ENCODE results near the gene ZFYVE16. TPM values are rescaled to one million over a fixed set of nuclear protein-coding genes. Genes with fewer than 3 reads are reported as not detected.

Gene ZFYVE16
- total RNA-seq, 1 donor from 2014 or later: 80.5 TPM

DNA sequence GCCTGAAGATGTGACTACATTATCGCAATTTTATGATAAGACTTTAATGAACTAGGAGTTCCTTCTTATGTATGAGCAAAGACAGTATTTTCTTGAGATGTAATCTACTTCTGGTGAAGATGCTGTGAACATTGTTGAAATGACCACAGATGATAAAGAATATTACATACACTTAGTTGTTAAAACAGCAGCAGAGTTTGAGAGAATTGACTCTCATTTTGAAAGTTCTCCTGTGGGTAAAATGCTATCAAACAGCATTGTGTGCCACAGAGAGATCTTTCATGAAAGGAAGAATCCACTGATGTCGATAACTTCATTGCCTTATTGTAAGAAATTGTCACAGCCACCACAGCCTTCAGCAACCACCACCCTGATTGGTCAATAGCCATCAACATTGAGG is 88.0 kb downstream of the ZFYVE16 start:
- Mint-ChIP-seq H3K36me3 (ENCODE audit: low read depth, unreplicated experiment) (no peaks in the 10 kb centered on the region), H3K4me3 (ENCODE audit: unreplicated experiment) (no peak overlapping the region), H3K4me1 (ENCODE audit: unreplicated experiment) (no peaks in the 10 kb centered on the region), H3K27ac (ENCODE audit: unreplicated experiment) (no peak overlapping the region), H3K9me3 (ENCODE audit: unreplicated experiment) (no peaks in the 10 kb centered on the region), H3K27me3 (ENCODE audit: unreplicated experiment) (no peaks in the 10 kb centered on the region)
- DNase-seq (ENCODE audit: low spot score): no peak
- TF ChIP-seq, protein P1, sequence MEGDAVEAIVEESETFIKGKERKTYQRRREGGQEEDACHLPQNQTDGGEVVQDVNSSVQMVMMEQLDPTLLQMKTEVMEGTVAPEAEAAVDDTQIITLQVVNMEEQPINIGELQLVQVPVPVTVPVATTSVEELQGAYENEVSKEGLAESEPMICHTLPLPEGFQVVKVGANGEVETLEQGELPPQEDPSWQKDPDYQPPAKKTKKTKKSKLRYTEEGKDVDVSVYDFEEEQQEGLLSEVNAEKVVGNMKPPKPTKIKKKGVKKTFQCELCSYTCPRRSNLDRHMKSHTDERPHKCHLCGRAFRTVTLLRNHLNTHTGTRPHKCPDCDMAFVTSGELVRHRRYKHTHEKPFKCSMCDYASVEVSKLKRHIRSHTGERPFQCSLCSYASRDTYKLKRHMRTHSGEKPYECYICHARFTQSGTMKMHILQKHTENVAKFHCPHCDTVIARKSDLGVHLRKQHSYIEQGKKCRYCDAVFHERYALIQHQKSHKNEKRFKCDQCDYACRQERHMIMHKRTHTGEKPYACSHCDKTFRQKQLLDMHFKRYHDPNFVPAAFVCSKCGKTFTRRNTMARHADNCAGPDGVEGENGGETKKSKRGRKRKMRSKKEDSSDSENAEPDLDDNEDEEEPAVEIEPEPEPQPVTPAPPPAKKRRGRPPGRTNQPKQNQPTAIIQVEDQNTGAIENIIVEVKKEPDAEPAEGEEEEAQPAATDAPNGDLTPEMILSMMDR (IDR thresholded peaks at IDR 0.05; ENCODE audit: unreplicated experiment): no peak

DNA sequence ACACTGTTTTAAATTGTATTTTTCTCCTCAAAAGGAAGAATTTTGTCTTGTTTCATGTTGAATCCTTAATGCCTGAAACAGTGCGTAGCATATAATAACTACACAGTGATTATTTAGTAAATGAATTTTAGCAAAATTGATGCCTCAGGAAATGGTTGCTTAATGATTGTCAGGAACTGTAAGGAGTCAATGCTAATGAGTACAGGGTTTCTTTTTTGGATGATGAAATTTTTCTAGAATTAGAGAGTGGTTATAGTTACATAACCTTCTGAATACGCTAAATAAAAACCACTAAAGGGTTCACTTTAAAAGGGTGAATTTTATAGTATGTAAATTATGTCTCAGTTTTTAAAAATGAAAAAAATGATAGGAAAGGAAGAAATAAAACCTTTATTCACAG is 94.9 kb downstream of the ZFYVE16 start:
- no peak for DNase-seq (ENCODE audit: low spot score)
- Mint-ChIP-seq H3K9me3 (ENCODE audit: unreplicated experiment) (no peaks in the 10 kb centered on the region), H3K36me3 (ENCODE audit: low read depth, unreplicated experiment) (no peaks in the 10 kb centered on the region), H3K27ac (ENCODE audit: unreplicated experiment) (no peak overlapping the region), H3K4me3 (ENCODE audit: unreplicated experiment) (no peak overlapping the region), H3K27me3 (ENCODE audit: unreplicated experiment) (no peaks in the 10 kb centered on the region), H3K4me1 (ENCODE audit: unreplicated experiment) (peaks cover 1% of the 10 kb centered on the region)
- TF ChIP-seq, protein P1 (IDR thresholded peaks at IDR 0.05; ENCODE audit: unreplicated experiment): no peak

DNA sequence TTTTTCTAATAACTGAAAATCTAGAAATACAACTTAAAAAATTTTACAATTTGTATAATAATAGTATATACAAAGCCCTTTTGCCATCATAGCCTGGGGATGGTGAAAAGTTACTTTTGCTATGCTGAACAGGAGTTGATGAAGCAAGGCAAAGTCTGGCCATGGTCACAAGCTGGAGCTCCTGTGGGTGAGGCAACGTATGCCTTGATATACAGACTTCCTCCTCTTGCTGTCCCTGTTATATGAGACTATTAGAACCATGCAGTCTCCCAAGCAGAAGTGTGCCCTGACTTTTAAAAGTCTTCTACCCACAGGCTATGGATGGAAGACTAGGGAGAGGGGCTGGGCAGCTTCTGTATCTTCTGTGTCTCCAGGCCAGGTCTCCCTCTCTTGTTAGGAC is 95.8 kb downstream of the ZFYVE16 start:
- H3K27me3 Mint-ChIP-seq (ENCODE audit: unreplicated experiment): no peaks in the 10 kb centered on the region
- TF ChIP-seq, protein P1 (IDR thresholded peaks at IDR 0.05; ENCODE audit: unreplicated experiment): no peak
- no peak for DNase-seq (ENCODE audit: low spot score)
- no peak overlapping the region for H3K27ac Mint-ChIP-seq (ENCODE audit: unreplicated experiment)
- H3K4me1 Mint-ChIP-seq (ENCODE audit: unreplicated experiment): peaks cover 3% of the 10 kb centered on the region
- no peaks in the 10 kb centered on the region for H3K9me3 Mint-ChIP-seq (ENCODE audit: unreplicated experiment)
- H3K36me3 Mint-ChIP-seq (ENCODE audit: low read depth, unreplicated experiment): no peaks in the 10 kb centered on the region
- no peak overlapping the region for H3K4me3 Mint-ChIP-seq (ENCODE audit: unreplicated experiment)

DNA sequence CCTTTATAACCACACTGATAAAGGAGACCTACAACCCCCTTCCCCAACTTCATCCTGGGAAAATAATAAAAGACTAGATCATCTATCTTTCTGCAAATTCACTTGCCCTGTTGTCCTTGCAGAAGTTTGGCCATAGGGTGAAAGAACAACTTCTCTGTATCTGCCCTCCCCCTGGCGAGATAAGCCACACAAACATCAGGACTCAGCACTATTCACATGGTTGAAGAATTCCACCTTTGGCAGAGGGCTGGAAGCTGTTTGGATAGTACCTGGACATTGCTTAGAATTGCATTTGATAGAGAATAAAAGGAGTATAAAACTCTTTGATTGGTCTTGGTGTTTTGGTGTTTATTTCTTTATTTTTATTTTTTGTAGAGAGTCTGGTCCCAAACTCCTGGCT is 97.0 kb downstream of the ZFYVE16 start:
- Mint-ChIP-seq H3K27ac (ENCODE audit: unreplicated experiment) (no peak overlapping the region), H3K4me3 (ENCODE audit: unreplicated experiment) (no peak overlapping the region), H3K4me1 (ENCODE audit: unreplicated experiment) (peaks cover 3% of the 10 kb centered on the region), H3K27me3 (ENCODE audit: unreplicated experiment) (no peaks in the 10 kb centered on the region), H3K9me3 (ENCODE audit: unreplicated experiment) (no peaks in the 10 kb centered on the region), H3K36me3 (ENCODE audit: low read depth, unreplicated experiment) (no peaks in the 10 kb centered on the region)
- DNase-seq (ENCODE audit: low spot score): no peak
- TF ChIP-seq, protein P1 (IDR thresholded peaks at IDR 0.05; ENCODE audit: unreplicated experiment): no peak

DNA sequence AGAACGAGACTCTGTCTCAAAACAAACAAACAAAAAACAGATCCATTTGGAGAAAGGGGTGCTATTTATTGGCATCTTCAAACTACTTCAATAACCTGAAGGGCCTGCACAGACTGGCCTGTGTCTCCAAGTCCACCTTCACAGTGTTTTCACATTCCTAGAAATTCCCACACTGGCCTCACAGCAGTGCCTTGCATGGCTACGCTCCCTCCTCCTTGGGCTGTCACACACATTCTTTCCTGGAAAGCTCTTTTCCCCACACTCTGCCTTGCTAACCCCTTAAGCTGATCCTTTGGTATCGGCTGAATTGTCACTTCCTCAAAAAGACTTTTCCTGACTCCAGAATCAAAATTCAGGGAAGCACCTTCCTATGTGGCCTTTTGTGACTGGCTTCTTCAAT is 99.8 kb downstream of the ZFYVE16 start:
- TF ChIP-seq, protein P1 (IDR thresholded peaks at IDR 0.05; ENCODE audit: unreplicated experiment): no peak
- Mint-ChIP-seq H3K4me3 (ENCODE audit: unreplicated experiment) (no peak overlapping the region), H3K27me3 (ENCODE audit: unreplicated experiment) (no peaks in the 10 kb centered on the region), H3K4me1 (ENCODE audit: unreplicated experiment) (peaks cover 3% of the 10 kb centered on the region), H3K27ac (ENCODE audit: unreplicated experiment) (no peak overlapping the region), H3K9me3 (ENCODE audit: unreplicated experiment) (no peaks in the 10 kb centered on the region), H3K36me3 (ENCODE audit: low read depth, unreplicated experiment) (no peaks in the 10 kb centered on the region)
- no peak for DNase-seq (ENCODE audit: low spot score)

Data from endothelial cell (in vitro differentiated cells).